Left ventricle myocardium inferior (tissue), 1 donor: ENCODE data around the gene SMIM1. TPM values are rescaled to one million over a fixed set of nuclear protein-coding genes. Genes with fewer than 3 reads are reported as not detected.

Experiments
- DNase-seq: peaks from one replicate; pipeline ENCODE4 v3.0.0-alpha.2; 2020
- H3K27ac ChIP-seq: fragments of 200-600 bp; replicated peaks from 2 replicates; pipeline ENCODE4 v1.8.0; 2021
- H3K27me3 ChIP-seq: fragments of 200-600 bp; 2 replicates; pipeline ENCODE4 v1.8.0; 2021; ENCODE audit warnings: low read depth
- H3K36me3 ChIP-seq: fragments of 200-600 bp; 2 replicates; pipeline ENCODE4 v1.8.0; 2021
- H3K4me1 ChIP-seq: fragments of 200-600 bp; 2 replicates; pipeline ENCODE4 v1.8.0; 2021
- H3K4me3 ChIP-seq: fragments of 200-600 bp; 2 replicates; pipeline ENCODE4 v1.8.0; 2021; ENCODE audit warnings: mild to moderate bottlenecking, moderate library complexity
- H3K9me3 ChIP-seq: fragments of 200-600 bp; replicated peaks from 2 replicates; pipeline ENCODE4 v1.8.0; 2021
- CTCF ChIP-seq: fragments of 200-600 bp; IDR thresholded peaks from 2 replicates; pipeline ENCODE4 v1.8.0; 2021; ENCODE audit warnings: antibody characterized with exemption, mild to moderate bottlenecking, borderline replicate concordance
- intact Hi-C: fragments of 100-400 bp; cut with micrococcal nuclease; formaldehyde crosslinking; loops from one replicate; pipeline ENCODE4 v1.11.0; 2022
- total RNA-seq: library from RNA; stranded (reverse); fragmentation: NEBNext Ultra II Directional; extraction: Animal tissue kit (Norgen Biotek cat#: 25700); gene quantifications from one replicate; pipeline ENCODE4 v1.2.1, GENCODE V29; 2021
- donor health status: DM: no; HTN: yes; CAD: no; lungs with severe emphysema.

Gene SMIM1
- total RNA-seq, 1 donor from 2014 or later = 13.9 TPM

DNA sequence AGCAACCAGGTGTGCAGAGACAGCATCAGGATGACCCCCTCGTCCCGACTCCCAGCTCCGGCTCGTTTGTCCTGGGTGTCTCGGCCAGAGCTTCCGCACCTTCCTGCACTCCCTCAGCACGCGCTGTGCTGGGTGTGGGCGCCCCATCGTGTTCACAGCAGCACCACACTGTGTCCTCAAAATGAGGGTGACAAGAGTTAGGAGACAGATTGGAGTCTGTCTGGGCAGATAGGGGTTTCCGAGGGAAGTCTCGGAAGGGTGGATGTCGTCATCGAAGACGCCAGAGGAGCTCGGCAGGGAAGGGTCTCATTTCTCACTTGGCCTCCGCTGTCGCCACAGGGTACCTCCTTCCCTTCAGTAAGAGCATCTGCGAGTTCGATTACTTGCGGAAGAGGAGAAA, 16.2 kb upstream of the SMIM1 start:
- Histone ChIP-seq H3K27me3 (peaks cover 97% of the 10 kb centered on the region), H3K36me3 (no peaks in the 10 kb centered on the region), H3K4me1 (no peaks in the 10 kb centered on the region), H3K9me3 (peaks cover 8% of the 10 kb centered on the region), H3K27ac (no peak overlapping the region), H3K4me3 (no peak overlapping the region)
- no peak for DNase-seq
- TF ChIP-seq CTCF = no peak
- intact Hi-C loops = no loop called here

- no peak for DNase-seq
- Histone ChIP-seq H3K4me1 (no peaks in the 10 kb centered on the region), H3K9me3 (peaks cover 8% of the 10 kb centered on the region), H3K36me3 (no peaks in the 10 kb centered on the region), H3K27me3 (peaks cover 98% of the 10 kb centered on the region), H3K4me3 (no peak overlapping the region), H3K27ac (no peak overlapping the region)
- intact Hi-C loops = no loop called here
- TF ChIP-seq CTCF = no peak
Observed at GRCh38 chr1:3759164-3759563, 13.4 kb upstream of the SMIM1 start.

GRCh38 chr1:3759796-3760195, 12.8 kb upstream of the SMIM1 start:
- no peak for DNase-seq
- no peaks in the 10 kb centered on the region for H3K36me3 ChIP-seq
- no peak overlapping the region for H3K27ac ChIP-seq
- H3K9me3 ChIP-seq = peaks cover 8% of the 10 kb centered on the region
- peaks cover 95% of the 10 kb centered on the region for H3K27me3 ChIP-seq
- no peak for TF ChIP-seq CTCF
- no peak overlapping the region for H3K4me3 ChIP-seq
- intact Hi-C loops = no loop called here
- no peaks in the 10 kb centered on the region for H3K4me1 ChIP-seq

GRCh38 chr1:3761296-3762010, 11.1 kb upstream of the SMIM1 start:
- Histone ChIP-seq H3K9me3 (peaks cover 8% of the 10 kb centered on the region), H3K4me3 (no peak overlapping the region), H3K27ac (no peak overlapping the region), H3K36me3 (no peaks in the 10 kb centered on the region), H3K4me1 (no peaks in the 10 kb centered on the region), H3K27me3 (peaks cover 84% of the 10 kb centered on the region)
- intact Hi-C loops = no loop called here
- TF ChIP-seq CTCF = no peak
- no peak for DNase-seq

- H3K4me1 ChIP-seq = no peaks in the 10 kb centered on the region
- intact Hi-C loops = no loop called here
- TF ChIP-seq CTCF = no peak
- H3K4me3 ChIP-seq = no peak overlapping the region
- peaks cover 85% of the 10 kb centered on the region for H3K27me3 ChIP-seq
- H3K9me3 ChIP-seq = peaks cover 8% of the 10 kb centered on the region
- no peak overlapping the region for H3K27ac ChIP-seq
- DNase-seq = no peak
- no peaks in the 10 kb centered on the region for H3K36me3 ChIP-seq
Observed at GRCh38 chr1:3762151-3762872, 10.2 kb upstream of the SMIM1 start.
